SK-N-SH (cell line): Measurements from ENCODE around the gene FZD7.

Experiments used
- CHD2 ChIP-seq: fragments of 150-350 bp; IDR thresholded peaks from 2 replicates; pipeline ENCODE4 v1.6.1; 2018; ENCODE audit warnings: low read length; ENCODE audit not compliant: partially characterized antibody
- EP300 ChIP-seq, 2 experiments: IDR thresholded peaks; 2 replicates each; pipeline versions ENCODE4 v1.4.0 to v1.6.1; 2012; ENCODE audit warnings: borderline replicate concordance in 1 of 2, low read depth in 1 of 2, low read length in 1 of 2
- FOXJ3 ChIP-seq: sonication (generic); formaldehyde crosslinking; IDR thresholded peaks from 2 replicates; pipeline ENCODE4 v1.5.1; 2020; ENCODE audit warnings: mild to moderate bottlenecking, missing genetic modification reagents
- FOXM1 ChIP-seq: IDR thresholded peaks from 2 replicates; pipeline ENCODE4 v1.4.0; 2012; ENCODE audit warnings: low read depth, mild to moderate bottlenecking
- POLR2AphosphoS5 ChIP-seq: IDR thresholded peaks from 2 replicates; pipeline ENCODE4 v1.6.1; 2012; ENCODE audit warnings: low read depth, low read length
- RAD21 ChIP-seq: IDR thresholded peaks from 2 replicates; pipeline ENCODE4 v1.6.1; 2012; ENCODE audit warnings: mild to moderate bottlenecking, low read length
- RCOR1 ChIP-seq: fragments of 150-350 bp; IDR thresholded peaks from 2 replicates; pipeline ENCODE4 v1.6.1; 2017; ENCODE audit warnings: antibody characterized with exemption, low read length
- RFX5 ChIP-seq: IDR thresholded peaks from 2 replicates; pipeline ENCODE4 v1.6.1; 2012; ENCODE audit warnings: mild to moderate bottlenecking, improper control_type of control experiment, low read length
- SIN3A ChIP-seq: IDR thresholded peaks from 2 replicates; pipeline ENCODE4 v1.6.1; 2012; ENCODE audit warnings: low read depth, mild to moderate bottlenecking, low read length, moderate library complexity, borderline replicate concordance
- TEAD4 ChIP-seq: IDR thresholded peaks from 2 replicates; pipeline ENCODE4 v1.4.0; 2012; ENCODE audit warnings: mild to moderate bottlenecking, borderline replicate concordance; ENCODE audit not compliant: insufficient read depth
- TF ChIP-seq, protein P1 (sequence below): fragments of 200-600 bp; sonication (generic); IDR thresholded peaks from 2 replicates; pipeline ENCODE4 v1.6.1; 2017; ENCODE audit warnings: antibody characterized with exemption, mild to moderate bottlenecking, moderate library complexity
- TF ChIP-seq, protein P2 (sequence below): IDR thresholded peaks from 2 replicates; pipeline ENCODE4 v1.4.0; 2012; ENCODE audit warnings: low read depth, borderline replicate concordance
- TF ChIP-seq, protein P3 (sequence below): IDR thresholded peaks from 2 replicates; pipeline ENCODE4 v1.6.1; 2012; ENCODE audit warnings: mild to moderate bottlenecking, low read depth, low read length, moderate library complexity

DNA sequence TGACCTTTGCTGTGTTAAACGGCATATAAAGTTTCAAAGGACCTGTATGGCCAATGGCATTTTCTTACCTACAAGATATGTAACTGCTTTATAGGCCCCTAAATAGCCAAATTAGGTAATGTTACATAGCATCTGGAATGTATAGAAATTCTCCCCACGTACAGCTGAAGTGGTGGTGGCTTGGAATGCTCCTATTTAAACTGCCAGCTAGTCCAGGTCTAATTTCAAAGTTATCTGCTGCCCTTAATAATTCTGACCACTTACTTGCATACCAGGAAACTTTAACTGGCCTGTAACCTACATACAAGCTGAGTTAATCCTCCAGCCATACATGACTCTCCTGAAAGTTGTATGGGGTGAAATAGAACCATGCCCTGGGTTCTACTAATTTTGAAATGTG, 40.7 kb downstream of the FZD7 start:
- TF ChIP-seq, protein P1, sequence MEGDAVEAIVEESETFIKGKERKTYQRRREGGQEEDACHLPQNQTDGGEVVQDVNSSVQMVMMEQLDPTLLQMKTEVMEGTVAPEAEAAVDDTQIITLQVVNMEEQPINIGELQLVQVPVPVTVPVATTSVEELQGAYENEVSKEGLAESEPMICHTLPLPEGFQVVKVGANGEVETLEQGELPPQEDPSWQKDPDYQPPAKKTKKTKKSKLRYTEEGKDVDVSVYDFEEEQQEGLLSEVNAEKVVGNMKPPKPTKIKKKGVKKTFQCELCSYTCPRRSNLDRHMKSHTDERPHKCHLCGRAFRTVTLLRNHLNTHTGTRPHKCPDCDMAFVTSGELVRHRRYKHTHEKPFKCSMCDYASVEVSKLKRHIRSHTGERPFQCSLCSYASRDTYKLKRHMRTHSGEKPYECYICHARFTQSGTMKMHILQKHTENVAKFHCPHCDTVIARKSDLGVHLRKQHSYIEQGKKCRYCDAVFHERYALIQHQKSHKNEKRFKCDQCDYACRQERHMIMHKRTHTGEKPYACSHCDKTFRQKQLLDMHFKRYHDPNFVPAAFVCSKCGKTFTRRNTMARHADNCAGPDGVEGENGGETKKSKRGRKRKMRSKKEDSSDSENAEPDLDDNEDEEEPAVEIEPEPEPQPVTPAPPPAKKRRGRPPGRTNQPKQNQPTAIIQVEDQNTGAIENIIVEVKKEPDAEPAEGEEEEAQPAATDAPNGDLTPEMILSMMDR, result no peak
- TF ChIP-seq POLR2AphosphoS5 (no peak), FOXM1 (no peak), FOXJ3 (no peak), SIN3A (no peak), RFX5 (no peak), EP300 (IDR thresholded peaks at IDR 0.05; ENCODE audit: borderline replicate concordance in 1 of 2, low read depth in 1 of 2, low read length in 1 of 2) (no peak), CHD2 (no peak), RAD21 (no peak), TEAD4 (no peak), RCOR1 (no peak)
- TF ChIP-seq, protein P2, sequence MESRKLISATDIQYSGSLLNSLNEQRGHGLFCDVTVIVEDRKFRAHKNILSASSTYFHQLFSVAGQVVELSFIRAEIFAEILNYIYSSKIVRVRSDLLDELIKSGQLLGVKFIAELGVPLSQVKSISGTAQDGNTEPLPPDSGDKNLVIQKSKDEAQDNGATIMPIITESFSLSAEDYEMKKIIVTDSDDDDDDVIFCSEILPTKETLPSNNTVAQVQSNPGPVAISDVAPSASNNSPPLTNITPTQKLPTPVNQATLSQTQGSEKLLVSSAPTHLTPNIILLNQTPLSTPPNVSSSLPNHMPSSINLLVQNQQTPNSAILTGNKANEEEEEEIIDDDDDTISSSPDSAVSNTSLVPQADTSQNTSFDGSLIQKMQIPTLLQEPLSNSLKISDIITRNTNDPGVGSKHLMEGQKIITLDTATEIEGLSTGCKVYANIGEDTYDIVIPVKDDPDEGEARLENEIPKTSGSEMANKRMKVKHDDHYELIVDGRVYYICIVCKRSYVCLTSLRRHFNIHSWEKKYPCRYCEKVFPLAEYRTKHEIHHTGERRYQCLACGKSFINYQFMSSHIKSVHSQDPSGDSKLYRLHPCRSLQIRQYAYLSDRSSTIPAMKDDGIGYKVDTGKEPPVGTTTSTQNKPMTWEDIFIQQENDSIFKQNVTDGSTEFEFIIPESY, result no peak
- TF ChIP-seq, protein P3, sequence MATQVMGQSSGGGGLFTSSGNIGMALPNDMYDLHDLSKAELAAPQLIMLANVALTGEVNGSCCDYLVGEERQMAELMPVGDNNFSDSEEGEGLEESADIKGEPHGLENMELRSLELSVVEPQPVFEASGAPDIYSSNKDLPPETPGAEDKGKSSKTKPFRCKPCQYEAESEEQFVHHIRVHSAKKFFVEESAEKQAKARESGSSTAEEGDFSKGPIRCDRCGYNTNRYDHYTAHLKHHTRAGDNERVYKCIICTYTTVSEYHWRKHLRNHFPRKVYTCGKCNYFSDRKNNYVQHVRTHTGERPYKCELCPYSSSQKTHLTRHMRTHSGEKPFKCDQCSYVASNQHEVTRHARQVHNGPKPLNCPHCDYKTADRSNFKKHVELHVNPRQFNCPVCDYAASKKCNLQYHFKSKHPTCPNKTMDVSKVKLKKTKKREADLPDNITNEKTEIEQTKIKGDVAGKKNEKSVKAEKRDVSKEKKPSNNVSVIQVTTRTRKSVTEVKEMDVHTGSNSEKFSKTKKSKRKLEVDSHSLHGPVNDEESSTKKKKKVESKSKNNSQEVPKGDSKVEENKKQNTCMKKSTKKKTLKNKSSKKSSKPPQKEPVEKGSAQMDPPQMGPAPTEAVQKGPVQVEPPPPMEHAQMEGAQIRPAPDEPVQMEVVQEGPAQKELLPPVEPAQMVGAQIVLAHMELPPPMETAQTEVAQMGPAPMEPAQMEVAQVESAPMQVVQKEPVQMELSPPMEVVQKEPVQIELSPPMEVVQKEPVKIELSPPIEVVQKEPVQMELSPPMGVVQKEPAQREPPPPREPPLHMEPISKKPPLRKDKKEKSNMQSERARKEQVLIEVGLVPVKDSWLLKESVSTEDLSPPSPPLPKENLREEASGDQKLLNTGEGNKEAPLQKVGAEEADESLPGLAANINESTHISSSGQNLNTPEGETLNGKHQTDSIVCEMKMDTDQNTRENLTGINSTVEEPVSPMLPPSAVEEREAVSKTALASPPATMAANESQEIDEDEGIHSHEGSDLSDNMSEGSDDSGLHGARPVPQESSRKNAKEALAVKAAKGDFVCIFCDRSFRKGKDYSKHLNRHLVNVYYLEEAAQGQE, result no peak
